GM21717 (cell line): Measurements from ENCODE around the gene CALR3.
"Not testable (repeated sequence)": the region's sequence is repeated elsewhere in the genome, so short reads cannot be mapped to it uniquely, and the experiment has no call there.

Experiments used
- ATAC-seq: cut with Tn5 transposase; IDR thresholded peaks from one replicate; pipeline ENCODE4 v1.9.1; 2021; ENCODE audit warnings: mild to moderate bottlenecking, moderate library complexity; ENCODE audit not compliant: unreplicated experiment

CALR3 gene

DNA sequence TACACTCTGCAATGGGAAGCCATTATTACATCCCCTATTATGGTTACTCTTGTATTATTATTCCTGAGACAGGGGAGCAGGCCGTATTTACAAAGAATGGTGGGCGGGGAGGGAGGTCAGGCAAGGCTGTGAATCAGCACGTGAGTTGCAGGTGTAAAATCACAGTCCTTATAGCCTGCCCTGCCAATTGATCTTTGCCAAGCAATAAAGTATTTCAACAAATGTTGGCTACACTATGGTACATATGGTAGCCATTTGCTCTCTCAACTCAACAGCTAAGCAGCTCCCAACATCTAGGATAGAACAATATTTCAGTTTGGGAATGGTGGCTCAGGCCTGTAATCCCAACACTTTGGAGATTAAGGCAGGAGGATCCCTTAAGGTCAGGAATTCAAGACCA lies 36.3 kb downstream of the CALR3 start:
- no peak for ATAC-seq

DNA sequence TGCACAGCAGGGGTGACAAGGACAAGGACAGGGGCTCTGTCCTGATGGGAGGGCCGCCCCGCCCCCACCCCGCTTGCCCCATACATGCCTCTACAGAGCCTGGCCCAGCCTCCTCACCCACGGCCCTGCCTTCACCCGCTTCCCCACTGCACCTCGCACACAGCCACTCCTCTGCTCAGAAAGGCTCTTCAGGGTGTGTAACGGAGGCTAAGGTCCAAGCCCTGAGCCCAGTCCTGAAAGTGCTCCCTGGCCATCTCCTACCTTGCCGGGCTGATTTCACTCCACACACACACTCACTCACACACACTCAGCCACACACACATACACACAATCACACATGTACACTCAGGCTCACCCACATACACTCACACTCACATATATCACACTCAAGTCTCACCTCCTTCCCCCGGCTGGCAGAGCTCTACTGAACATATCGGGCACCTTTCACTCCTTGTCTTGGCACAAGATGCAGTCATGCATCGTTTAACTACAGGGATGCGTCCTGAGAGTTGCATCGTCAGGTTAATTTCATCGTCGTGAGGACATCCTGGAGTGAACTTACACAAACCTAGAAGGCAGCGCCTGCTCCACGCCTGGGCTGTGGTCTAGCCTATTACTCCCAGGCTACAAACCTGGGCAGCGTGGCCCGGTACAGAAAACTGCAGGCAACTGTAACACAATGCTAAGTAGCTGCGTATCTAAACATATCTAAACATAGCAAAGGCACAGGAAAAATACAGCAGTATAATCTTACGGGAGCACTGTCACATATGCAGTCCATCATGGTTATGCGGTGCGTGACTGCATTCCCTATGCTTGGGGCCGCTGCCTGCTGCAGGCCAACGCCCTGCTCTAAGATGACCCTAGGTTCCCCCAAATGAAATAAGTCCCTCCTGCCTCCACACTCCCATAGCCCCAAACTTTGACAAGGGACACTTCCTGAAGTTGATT lies 37.3 kb downstream of the CALR3 start:
- ATAC-seq: no peak

DNA sequence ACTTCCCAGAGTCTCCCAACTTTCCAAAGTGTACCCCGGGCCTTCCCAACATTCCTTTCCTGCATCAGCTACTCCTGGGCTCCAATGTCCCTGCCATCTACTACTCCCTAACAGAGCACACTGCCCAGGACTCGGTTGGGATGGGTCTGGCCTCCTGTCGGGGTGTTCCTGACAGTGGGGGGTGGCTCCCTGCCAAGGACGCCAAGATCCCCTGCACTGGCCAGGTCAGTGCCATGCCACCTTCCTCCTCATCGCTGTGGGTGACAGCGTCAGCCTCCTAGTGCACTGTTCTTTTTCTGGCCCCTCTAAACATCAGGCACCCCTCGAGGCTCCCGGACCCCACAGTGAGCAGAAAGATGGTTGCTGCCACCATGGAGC lies 38.0 kb downstream of the CALR3 start:
- no peak for ATAC-seq

DNA sequence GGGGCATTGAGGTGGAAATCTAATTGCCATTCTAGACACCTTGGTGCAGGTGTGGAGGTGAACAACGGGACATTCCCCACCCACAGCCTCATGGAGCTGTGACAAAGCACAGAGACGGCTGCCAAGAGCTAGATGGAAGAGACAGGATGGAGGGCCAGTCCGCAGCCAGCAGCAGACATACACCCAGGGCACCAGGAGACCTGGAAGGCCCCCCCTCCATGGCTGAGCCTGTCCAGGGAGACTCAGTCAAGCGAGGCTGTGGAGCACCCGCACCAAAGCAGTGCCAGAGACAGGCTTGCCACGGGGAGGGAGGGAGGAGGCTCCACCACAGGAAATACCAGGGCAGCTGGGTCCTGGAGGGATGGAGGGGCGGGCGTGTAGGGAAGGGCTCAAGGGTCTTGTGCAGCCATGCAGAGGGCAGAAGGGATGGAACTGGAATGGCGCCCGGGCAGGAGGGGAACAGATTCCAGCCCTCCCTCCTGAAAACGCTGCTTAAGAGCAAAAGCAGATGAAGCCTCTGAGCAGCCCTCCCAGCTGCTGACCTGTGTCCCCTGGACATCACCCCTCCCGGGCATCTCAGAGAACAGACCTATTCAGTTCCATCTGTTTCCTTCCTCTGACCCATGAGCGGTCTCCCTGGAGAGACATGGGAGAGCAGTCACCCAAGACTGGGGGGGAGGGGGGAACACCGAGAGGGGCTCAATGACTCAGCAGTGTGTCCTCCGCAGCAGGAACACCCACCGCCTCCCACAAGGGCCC lies 38.6 kb downstream of the CALR3 start:
- ATAC-seq: no peak

DNA sequence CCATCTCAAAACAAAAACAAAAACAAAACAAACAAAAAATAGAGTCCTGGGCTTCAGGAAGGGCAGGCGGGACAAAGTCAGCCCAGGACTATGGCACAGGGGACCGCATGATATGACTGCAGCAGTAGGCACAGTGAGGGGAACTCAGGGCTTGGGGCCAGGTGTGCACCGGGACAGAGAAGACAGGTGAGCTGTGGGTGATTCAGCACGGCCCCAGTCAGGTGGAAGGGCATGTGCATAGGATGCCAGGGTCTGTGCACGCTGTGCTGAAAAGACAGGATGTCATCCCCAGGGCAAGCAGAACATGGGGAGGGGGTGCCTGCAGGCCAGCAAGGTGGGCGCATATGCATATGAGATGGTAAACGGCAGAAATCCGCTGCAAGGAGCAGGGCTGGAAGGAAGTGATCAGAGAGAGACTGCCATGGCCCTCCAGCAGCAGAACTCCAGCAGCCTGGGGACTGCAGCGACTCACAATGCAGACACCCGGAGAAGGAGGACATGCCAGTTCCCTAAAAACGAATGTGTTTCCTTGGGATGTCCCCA lies 39.2 kb downstream of the CALR3 start:
- ATAC-seq: no peak

DNA sequence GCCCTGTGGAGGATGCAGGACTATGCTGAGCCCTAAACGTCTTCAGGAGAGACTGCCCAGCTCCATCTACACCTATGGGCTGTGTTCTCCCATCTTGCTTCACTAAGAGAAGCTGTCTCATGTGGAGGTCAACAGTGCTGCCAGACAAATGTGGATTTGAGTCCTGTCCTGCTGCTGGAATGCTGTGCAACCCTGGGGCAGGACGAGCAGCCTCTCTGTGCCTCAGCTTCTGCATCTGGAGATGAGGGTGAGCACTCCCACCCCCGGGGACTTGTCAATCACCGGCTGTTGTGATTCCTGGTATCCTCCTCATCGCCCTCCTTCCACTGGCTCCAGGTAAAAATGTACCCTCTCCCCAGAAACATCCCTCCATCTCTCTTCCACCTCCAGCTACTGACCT lies 40.5 kb downstream of the CALR3 start:
- ATAC-seq: no peak

DNA sequence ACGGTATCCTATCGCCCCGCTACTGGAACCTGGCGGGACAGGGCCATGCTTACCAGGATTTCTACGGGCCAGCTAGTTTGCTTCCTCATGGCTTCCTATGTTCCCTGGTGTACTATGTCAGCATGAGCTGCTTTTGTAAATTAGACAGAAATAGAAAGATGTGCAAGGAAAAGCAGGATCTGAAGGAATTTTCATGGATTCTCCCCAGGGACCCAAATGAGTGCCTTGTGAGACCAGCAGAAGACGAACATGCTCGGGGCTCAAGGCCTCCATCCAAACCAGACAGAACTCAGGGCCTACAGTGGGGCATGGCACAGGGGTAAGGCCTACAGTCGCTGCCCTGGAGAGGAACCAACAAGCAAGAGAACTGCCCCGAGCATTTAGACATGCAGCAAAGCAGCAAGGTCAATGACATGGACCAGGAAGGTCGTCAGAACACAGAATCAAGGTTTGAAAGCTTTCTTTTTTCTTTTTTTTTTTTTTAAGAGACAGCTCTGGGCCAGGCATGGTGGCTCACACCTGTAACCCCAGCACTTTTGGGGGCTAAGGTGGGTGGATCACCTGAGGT lies 41.5 kb downstream of the CALR3 start:
- ATAC-seq: no peak

DNA sequence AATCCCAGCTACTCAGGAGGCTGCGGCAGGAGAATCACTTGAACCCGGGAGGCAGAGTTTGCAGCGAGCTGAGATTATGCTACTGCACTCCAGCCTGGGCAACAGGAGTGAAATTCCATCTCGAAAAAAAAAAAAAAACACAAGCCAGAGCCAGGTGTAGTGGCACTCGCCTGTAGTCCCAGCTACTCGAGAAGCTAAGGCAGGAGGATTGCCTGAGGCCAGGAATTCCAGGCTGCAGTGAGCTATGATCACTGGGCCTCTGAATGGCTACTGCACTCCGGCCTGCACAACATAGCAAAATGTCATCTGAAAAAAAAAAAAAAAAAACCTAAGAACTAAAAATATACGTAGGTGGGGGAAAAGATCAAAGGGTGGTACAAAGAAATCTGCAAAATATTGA lies 43.6 kb downstream of the CALR3 start:
- ATAC-seq: no peak

DNA sequence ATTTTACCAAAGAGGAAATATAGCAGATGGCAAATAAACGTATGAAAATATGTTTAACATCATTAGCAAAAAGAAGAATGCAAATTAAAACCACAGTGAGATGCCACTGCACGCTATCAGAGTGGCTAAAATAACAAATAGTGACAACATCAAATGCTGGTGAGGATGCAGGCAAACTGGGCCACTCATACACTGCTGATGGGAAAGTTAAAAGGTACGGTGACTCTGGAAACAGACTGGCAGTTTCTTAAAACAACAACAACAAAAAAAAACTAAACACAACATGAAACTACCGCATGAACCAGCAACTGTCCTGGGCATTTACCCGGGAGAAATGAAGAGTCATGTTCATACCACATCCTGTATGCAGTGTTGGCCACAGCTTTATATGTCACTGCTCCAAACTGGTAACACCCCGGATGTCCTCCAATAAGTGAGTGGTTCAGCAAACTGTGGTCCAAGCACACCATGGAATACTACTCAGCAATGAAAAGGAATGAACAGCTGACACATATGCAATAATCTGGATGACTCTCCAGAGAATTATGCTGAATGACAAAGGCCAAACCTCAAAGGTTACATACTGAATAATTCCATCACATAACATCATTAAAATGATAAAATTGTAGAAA lies 46.5 kb downstream of the CALR3 start:
- peak; percentile 35 for ATAC-seq

DNA sequence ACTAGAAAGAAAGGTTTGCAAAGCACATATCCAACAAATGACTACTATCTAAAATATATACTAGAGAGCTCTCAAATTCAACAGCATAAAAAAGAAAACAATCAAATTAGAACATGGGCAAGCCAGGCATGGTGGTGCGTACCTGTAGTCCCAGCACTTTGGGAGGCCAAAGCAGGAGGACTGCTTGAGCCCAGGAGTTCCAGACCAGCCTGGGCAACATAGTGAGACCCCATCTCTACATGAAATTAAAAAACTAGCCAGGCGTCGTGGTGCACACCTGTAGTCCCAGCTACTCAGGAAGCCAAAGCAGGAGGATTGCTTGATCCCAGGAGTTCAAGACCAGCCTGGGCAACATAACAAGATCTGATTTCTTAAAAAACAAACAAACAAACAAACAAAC lies 47.1 kb downstream of the CALR3 start:
- not testable (repeated sequence) for ATAC-seq

DNA sequence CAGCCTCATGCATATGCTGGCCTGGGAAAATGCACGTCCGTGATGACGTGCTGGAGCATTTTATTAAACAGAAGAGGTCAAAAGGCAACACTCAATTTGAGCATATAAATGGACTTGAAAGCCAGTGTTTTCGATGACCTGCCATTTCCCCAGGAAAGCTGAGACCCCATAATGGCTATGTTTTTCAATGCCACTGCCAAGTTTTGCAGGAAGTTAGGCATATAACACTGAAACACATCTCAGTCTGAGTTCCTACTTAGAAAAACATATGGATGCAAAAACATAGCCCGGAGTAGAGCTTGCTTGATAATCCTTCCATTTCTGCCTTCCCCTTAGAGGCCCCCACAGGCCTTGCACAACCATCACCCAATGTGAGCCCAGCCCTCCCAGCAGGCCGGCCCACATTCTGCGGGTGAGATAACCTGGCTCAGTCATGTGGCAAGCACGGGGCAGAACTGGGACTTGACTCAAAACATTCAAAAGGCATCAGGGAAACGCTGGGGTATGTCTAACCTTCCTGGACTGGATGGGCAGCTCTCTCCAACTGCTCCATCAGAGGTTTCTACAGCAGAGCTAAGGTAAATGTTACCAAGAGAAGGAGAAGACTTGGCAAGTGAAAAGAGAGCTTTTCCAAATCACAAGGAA lies 49.1 kb downstream of the CALR3 start:
- peak; percentile 26 for ATAC-seq

DNA sequence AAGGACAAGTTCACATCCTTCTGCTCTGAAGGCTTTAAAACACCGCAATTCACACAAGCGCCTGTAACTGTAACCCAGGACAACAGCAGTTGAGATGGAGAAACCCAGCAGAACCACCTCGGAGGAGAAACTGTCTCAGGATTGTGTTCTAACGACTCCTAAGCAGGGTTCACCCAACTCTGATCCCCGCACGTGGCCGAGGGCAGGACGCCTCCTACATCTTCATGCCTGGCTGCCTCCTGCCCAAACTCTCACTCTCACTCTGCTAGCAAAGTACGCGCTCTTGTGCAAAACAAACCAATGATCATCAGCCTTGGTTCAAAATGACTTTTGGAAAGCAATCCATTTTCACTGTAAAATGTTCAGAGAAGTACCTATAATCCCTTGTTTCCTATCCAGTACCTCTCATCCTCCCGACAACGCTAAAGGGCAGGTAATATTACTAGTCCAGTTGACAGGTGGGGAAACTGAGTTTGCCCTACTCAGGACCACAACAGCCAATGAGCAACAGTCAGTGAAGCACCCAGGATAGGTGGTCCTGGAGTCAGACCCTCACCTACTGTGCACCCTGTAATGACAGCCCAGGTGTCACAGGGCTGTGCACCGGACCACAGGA lies 49.8 kb downstream of the CALR3 start:
- no peak for ATAC-seq

DNA sequence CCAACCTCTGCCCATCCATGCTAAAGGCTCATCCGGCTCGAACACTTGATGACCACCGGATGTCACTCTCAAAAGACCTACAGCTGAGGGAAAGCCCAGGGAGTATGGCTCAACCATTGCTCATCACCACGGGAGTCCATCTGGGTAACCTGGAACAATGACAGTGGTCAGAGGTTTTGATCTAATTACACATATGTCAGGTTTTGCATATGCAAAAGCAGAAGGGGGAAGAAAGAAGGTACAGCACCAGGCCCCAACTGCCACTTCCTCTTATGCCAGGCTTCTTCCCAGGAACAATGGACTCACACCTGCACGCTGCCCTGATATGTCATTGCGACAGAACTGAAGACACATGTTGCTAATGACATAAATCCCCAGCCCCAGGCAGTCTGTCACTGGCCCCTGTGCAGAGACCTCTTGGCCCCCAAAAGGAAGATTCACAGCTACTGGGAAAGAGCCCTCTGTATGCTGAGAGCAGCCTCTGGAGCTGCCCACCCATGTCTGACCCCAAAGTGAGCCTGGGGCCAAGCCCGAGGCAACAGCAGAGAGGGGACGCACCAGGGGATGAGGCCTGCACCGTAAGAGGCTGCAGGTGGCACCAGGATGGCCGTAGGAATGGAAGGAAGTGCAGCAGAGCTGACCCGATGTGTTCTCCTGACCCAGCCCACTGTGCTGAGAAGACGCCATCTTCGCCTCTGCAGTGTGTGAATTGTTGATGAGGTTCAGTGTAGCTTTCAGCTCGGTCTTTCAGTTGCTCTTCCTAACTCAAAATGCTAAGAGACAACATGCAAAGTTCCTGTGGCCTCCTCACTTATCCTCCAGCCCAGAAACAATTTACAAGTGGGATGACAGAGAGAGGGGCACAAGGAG lies 50.5 kb downstream of the CALR3 start:
- no peak for ATAC-seq

DNA sequence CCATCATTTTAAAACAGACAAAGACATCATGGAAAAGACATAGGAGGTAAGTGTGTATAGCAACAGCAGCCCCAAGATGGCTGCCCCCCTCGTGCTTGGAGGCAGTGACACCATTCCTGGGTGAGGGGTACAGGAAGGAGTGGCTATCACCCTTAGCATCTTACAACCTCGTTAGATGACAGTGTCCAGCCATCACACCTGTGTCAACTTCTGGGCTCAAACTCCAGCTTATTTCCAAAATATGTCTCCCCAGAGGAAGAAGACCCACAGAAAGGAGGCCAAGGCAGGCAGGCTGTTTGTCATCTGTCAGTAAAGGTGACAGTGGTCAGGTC lies 51.7 kb downstream of the CALR3 start:
- no peak for ATAC-seq

DNA sequence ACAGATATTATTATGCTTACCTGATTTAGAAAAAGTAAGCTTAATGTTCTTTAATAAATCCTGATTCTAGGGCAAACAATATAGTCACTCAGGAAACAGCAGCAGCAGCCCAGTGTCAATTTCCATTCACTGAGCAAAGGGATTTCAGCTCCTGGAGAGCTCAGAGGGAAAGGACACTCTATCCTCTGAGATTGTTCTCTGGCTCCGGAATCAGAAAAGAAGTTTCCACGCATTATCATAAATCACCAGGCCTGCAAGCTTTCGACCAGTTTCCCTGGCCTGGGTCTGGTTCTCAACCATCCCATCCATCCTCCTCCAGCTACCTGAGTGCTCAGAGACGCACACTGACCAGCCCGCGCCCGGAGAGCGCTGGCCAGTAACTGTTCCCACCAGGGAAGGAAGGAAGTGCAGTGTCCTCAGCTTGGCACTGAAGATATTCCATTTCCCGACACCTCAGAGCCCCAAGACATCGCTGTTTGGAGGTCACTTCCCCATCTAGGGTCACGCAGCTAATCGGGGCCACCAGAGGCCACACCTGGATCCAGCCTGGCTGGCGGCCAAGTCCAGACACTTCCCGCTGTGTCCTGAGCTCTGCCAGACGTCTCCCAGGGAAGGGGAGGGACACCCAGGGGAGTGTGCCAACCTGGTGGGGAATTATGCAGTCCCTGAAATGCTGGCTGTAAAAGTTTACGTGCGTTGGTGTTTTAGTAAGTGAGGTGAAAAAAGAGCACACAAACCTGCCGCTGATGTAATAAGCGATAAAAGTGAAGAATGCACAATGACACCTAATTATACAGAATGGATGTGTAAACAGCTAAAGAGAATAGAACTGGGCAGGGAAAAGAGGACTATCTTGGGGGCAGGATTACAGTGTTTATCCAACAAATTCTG lies 53.3 kb downstream of the CALR3 start:
- no peak for ATAC-seq

DNA sequence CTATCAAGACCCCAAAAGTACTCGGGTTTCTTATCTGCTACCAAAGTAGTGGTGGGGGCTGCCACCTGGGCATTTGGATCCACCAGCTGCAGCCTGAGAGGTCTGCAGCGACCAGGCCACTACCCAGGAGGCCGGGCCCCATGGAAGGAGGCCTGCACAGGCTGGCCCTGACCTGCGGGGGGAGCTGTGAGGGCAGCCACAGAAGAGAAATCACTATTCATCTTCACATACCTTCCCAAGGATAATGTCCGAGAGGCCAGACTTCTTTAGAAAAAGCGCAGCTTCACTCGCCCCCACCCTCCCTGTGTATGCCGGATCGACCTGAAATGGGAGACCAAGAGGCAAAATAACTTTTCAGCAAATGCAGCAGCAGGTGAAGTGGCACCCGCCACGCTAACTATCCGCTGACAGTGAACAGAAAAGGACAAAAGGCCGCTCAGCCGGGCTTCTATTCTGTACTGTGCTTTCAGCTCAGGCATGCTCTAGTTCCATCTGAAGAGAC lies 54.3 kb downstream of the CALR3 start:
- ATAC-seq: no peak

DNA sequence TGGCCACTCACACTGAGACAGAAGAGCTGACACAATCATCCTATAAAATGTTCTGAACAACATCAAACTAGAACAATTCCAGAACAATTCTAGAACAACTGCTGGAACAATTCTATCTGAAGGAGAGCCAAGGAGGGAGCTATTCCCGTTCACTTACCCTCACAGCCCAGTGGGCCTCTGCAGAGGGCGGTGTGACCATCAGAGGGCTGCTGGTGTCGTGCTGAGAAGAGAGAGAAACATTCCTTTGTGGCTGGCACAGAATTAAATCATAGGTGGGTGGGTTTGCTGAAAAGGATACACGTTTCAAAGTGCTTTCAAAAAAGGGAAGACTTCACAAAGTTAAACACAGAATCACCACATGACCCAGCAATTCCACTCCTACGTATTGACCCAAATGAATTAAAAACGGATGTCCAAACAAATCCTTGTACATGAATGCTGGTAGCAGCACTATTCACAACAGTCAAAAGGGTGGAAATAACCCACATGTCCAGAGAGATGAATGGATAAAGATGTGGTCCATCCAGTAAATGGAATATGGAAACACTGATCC lies 59.1 kb downstream of the CALR3 start:
- no peak for ATAC-seq
